HCT116 (cell line): ENCODE data around the gene RAPGEF2. TPM values are rescaled to one million over a fixed set of nuclear protein-coding genes. Genes with fewer than 3 reads are reported as not detected.

Source experiments
- ATAC-seq: fragments of 200-7000 bp; cut with Tn5 transposase; 2 replicates; pipeline ENCODE4 v1.9.1; 2020; ENCODE audit warnings: mild to moderate bottlenecking, moderate library complexity
- BruUV-seq: library from RNA; stranded (reverse); fragments of 400-500 nt; replicated peaks from 2 replicates; lab custom pipeline; 2021; lab: Mats Ljungman, UMichigan
- CTCF ChIA-PET: fragments of 300-600 bp; sonication (Branson Sonifier 250); formaldehyde crosslinking; loops from one replicate; lab custom pipeline; 2021; ENCODE audit warnings: antibody characterized with exemption; lab: Charles Lee
- POLR2A ChIA-PET: fragments of 300-600, 350-600 bp; sonication (Branson Sonifier 250); formaldehyde crosslinking; loops from one replicate; lab custom pipeline; 2021; ENCODE audit warnings: antibody characterized with exemption; lab: Charles Lee
- RAD21 ChIA-PET, 2 experiments: fragments of 300-600 bp; sonication (Branson Sonifier 250); formaldehyde crosslinking; loops; one replicate each; lab custom pipeline; 2023; ENCODE audit warnings: low total read pairs in 2 of 2; ENCODE audit not compliant: uncharacterized antibody in 2 of 2, unreplicated experiment in 2 of 2, low non-redundant PET in 1 of 2; lab: Charles Lee
- DNase-seq: peaks from one replicate; pipeline ENCODE4 v3.0.0-alpha.2; 2010; ENCODE audit warnings: low read depth, low spot score
- H2AFZ ChIP-seq: fragments of 200-600 bp; shearing (Covaris generic), sonication (generic); 2 replicates; pipeline ENCODE4 v1.6.1; 2017; ENCODE audit warnings: low read depth, mixed run types, mixed read lengths, antibody characterized with exemption, low read length; ENCODE audit not compliant: poor library complexity, severe bottlenecking
- H3K27ac ChIP-seq: 2 replicates; pipeline ENCODE4 v1.5.1; 2012; ENCODE audit warnings: low read depth, low read length
- H3K27me3 ChIP-seq: fragments of 200-600 bp; sonication (generic); 2 replicates; pipeline ENCODE4 v1.6.1; 2016; ENCODE audit warnings: mixed run types, low read length, mixed read lengths; ENCODE audit not compliant: insufficient read depth
- H3K36me3 ChIP-seq, 2 experiments: fragments of 200-500 bp in 1 of 2; fragments of 200-600 bp in 1 of 2; sonication (Bioruptor generic) in 1 of 2; sonication (generic) in 1 of 2; 2 replicates each; pipeline versions ENCODE4 v1.5.1 to v1.6.1; 2014 to 2016; ENCODE audit warnings: low read length in 2 of 2, inconsistent platforms in 1 of 2, mixed read lengths in 1 of 2, mixed run types in 1 of 2; ENCODE audit not compliant: insufficient read depth in 2 of 2, control insufficient read depth in 1 of 2
- H3K4me1 ChIP-seq, 2 experiments: fragments of 200-600 bp in 1 of 2; sonication (generic) in 1 of 2; 2 replicates each; pipeline versions ENCODE4 v1.5.1 to v1.6.1; 2012 to 2017; ENCODE audit warnings: low read length in 2 of 2, inconsistent platforms in 1 of 2, mild to moderate bottlenecking in 1 of 2, mixed read lengths in 1 of 2, mixed run types in 1 of 2, moderate library complexity in 1 of 2; ENCODE audit not compliant: insufficient read depth in 2 of 2, control insufficient read depth in 1 of 2
- H3K4me2 ChIP-seq: fragments of 200-600 bp; sonication (generic); 2 replicates; pipeline ENCODE4 v1.6.1; 2017; ENCODE audit warnings: mixed run types, low read length, mixed read lengths
- H3K4me3 ChIP-seq, 2 experiments: fragments of 200-600 bp in 1 of 2; sonication (generic) in 1 of 2; replicated peaks in 1 of 2; 2 replicates each; pipeline ENCODE4 v1.5.1; 2011 to 2016; ENCODE audit warnings: low read length in 2 of 2, control low read depth in 1 of 2, low read depth in 1 of 2, mild to moderate bottlenecking in 1 of 2, mixed read lengths in 1 of 2, mixed run types in 1 of 2
- H3K79me2 ChIP-seq: fragments of 200-600 bp; sonication (generic); 2 replicates; pipeline ENCODE4 v1.6.1; 2017; ENCODE audit warnings: mild to moderate bottlenecking, mixed run types, low read length, moderate library complexity, mixed read lengths; ENCODE audit not compliant: insufficient read depth
- H3K9ac ChIP-seq: fragments of 200-600 bp; sonication (generic); 2 replicates; pipeline ENCODE4 v1.6.1; 2016; ENCODE audit warnings: low read length, mixed read lengths
- H3K9me2 ChIP-seq: fragments of 200-600 bp; sonication (generic), shearing (Covaris generic); 2 replicates; pipeline ENCODE4 v1.6.1; 2017; ENCODE audit warnings: mixed run types, mild to moderate bottlenecking, moderate library complexity; ENCODE audit not compliant: insufficient read depth
- H3K9me3 ChIP-seq, 2 experiments: fragments of 200-500 bp in 1 of 2; fragments of 200-600 bp in 1 of 2; sonication (Bioruptor generic) in 1 of 2; sonication (generic) in 1 of 2; 2 replicates each; pipeline ENCODE4 v1.6.1; 2014 to 2017; ENCODE audit warnings: low read length in 2 of 2, mixed read lengths in 2 of 2, inconsistent platforms in 1 of 2, low read depth in 1 of 2, mild to moderate bottlenecking in 1 of 2, mixed run types in 1 of 2, moderate library complexity in 1 of 2; ENCODE audit not compliant: control insufficient read depth in 1 of 2, insufficient read depth in 1 of 2
- H4K20me1 ChIP-seq: fragments of 200-600 bp; sonication (generic), shearing (Covaris generic); 2 replicates; pipeline ENCODE4 v1.6.1; 2017; ENCODE audit warnings: mixed run types, mild to moderate bottlenecking, moderate library complexity; ENCODE audit not compliant: insufficient read depth
- CBX3 ChIP-seq: IDR thresholded peaks from 2 replicates; pipeline ENCODE4 v1.6.1; 2012; ENCODE audit warnings: low read depth
- ELF1 ChIP-seq: IDR thresholded peaks from 2 replicates; pipeline ENCODE4 v1.6.1; 2012; ENCODE audit warnings: low read depth, borderline replicate concordance
- EZH2 ChIP-seq: fragments of 200-600 bp; sonication (generic); IDR thresholded peaks from 2 replicates; pipeline ENCODE4 v1.6.1; 2017; ENCODE audit warnings: antibody characterized with exemption, mixed run types
- EZH2phosphoT487 ChIP-seq: fragments of 200-600 bp; IDR thresholded peaks from 2 replicates; pipeline ENCODE4 v1.6.1; 2018; ENCODE audit warnings: antibody characterized with exemption, borderline replicate concordance
- FOSL1 ChIP-seq: IDR thresholded peaks from 2 replicates; pipeline ENCODE4 v1.6.1; 2012; ENCODE audit warnings: low read depth
- JUND ChIP-seq: IDR thresholded peaks from 2 replicates; pipeline ENCODE4 v1.6.1; 2012
- MAX ChIP-seq: IDR thresholded peaks from 2 replicates; pipeline ENCODE4 v1.6.1; 2012
- POLR2A ChIP-seq: IDR thresholded peaks from 2 replicates; pipeline ENCODE4 v1.7.0; 2011; ENCODE audit warnings: borderline replicate concordance; ENCODE audit not compliant: insufficient read depth, insufficient read length; ENCODE audit errors: extremely low read depth
- RAD21 ChIP-seq: IDR thresholded peaks from 2 replicates; pipeline ENCODE4 v1.6.1; 2012; ENCODE audit warnings: low read depth, mild to moderate bottlenecking
- SIN3A ChIP-seq: IDR thresholded peaks from 2 replicates; pipeline ENCODE4 v1.6.1; 2012; ENCODE audit warnings: low read depth
- SP1 ChIP-seq: IDR thresholded peaks from 2 replicates; pipeline ENCODE4 v1.6.1; 2012; ENCODE audit warnings: low read depth
- TCF7L2 ChIP-seq: IDR thresholded peaks from 2 replicates; pipeline ENCODE4 v1.7.0; 2011; ENCODE audit warnings: borderline replicate concordance, inconsistent platforms; ENCODE audit not compliant: insufficient read depth, insufficient read length; ENCODE audit errors: extremely low read depth
- YY1 ChIP-seq: IDR thresholded peaks from 2 replicates; pipeline ENCODE4 v1.6.1; 2011; ENCODE audit warnings: low read length, low read depth, moderate library complexity, mild to moderate bottlenecking; ENCODE audit not compliant: insufficient replicate concordance; ENCODE audit errors: extremely low read depth
- ZBTB33 ChIP-seq: IDR thresholded peaks from 2 replicates; pipeline ENCODE4 v1.6.1; 2011; ENCODE audit warnings: mild to moderate bottlenecking, low read length, moderate library complexity; ENCODE audit not compliant: insufficient replicate concordance; ENCODE audit errors: extremely low read depth
- ZFX ChIP-seq: fragments of 450-650 bp; IDR thresholded peaks from 2 replicates; pipeline ENCODE4 v1.6.1; 2017
- ZNF274 ChIP-seq: fragments of 200-500 bp; sonication (Bioruptor generic); IDR thresholded peaks from 2 replicates; pipeline ENCODE4 v1.6.1; 2014; ENCODE audit warnings: mild to moderate bottlenecking, low read depth, low read length, inconsistent platforms
- intact Hi-C: fragments of 100-400 bp; cut with micrococcal nuclease; formaldehyde crosslinking; loops from 2 replicates; pipeline ENCODE4 v1.10.0; 2022
- total RNA-seq: library from RNA; stranded (reverse); gene quantifications from one replicate; pipeline ENCODE4 v1.2.1, GENCODE V29; 2021; ENCODE audit not compliant: unreplicated experiment
- TF ChIP-seq, protein P1 (sequence below): IDR thresholded peaks from 2 replicates; pipeline ENCODE4 v1.6.1; 2012
- TF ChIP-seq, protein P2 (sequence below), 3 experiments: fragments of 200-600 bp in 1 of 3; sonication (generic) in 1 of 3; IDR thresholded peaks in 2 of 3; conservative IDR thresholded peaks in 1 of 3; 2 replicates each; pipeline ENCODE4 v1.5.1; 2012 to 2017; ENCODE audit warnings: low read depth in 2 of 3, low read length in 2 of 3, antibody characterized with exemption in 1 of 3, borderline replicate concordance in 1 of 3, control low read depth in 1 of 3, mild to moderate bottlenecking in 1 of 3, mixed read lengths in 1 of 3, mixed run types in 1 of 3, moderate library complexity in 1 of 3; ENCODE audit not compliant: insufficient read depth in 1 of 3
- TF ChIP-seq, protein P3 (sequence below): IDR thresholded peaks from 2 replicates; pipeline ENCODE4 v1.6.1; 2012; ENCODE audit warnings: low read depth

RAPGEF2 gene
- total RNA-seq, 1 experiment from 2014 or later = 21.2 TPM

- ChIA-PET CTCF (no interaction called here), RAD21 (no interaction called here), POLR2A (no interaction called here)
- ATAC-seq (no peak), DNase-seq (no peak)
- H3K4me3 ChIP-seq = no peak overlapping the region
- TF ChIP-seq CBX3 (no peak), YY1 (no peak), POLR2A (no peak), TCF7L2 (no peak), ELF1 (no peak), ZFX (no peak), FOSL1 (no peak), EZH2phosphoT487 (no peak), RAD21 (no peak), SP1 (no peak), SIN3A (no peak), MAX (no peak), ZNF274 (no peak), ZBTB33 (no peak), EZH2 (no peak), JUND (no peak)
- TF ChIP-seq, protein P1, sequence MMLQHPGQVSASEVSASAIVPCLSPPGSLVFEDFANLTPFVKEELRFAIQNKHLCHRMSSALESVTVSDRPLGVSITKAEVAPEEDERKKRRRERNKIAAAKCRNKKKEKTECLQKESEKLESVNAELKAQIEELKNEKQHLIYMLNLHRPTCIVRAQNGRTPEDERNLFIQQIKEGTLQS = no peak
- TF ChIP-seq, protein P2, sequence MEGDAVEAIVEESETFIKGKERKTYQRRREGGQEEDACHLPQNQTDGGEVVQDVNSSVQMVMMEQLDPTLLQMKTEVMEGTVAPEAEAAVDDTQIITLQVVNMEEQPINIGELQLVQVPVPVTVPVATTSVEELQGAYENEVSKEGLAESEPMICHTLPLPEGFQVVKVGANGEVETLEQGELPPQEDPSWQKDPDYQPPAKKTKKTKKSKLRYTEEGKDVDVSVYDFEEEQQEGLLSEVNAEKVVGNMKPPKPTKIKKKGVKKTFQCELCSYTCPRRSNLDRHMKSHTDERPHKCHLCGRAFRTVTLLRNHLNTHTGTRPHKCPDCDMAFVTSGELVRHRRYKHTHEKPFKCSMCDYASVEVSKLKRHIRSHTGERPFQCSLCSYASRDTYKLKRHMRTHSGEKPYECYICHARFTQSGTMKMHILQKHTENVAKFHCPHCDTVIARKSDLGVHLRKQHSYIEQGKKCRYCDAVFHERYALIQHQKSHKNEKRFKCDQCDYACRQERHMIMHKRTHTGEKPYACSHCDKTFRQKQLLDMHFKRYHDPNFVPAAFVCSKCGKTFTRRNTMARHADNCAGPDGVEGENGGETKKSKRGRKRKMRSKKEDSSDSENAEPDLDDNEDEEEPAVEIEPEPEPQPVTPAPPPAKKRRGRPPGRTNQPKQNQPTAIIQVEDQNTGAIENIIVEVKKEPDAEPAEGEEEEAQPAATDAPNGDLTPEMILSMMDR (IDR thresholded peaks at IDR 0.05 in 2 of 3, conservative IDR thresholded peaks at IDR 0.05 in 1 of 3; ENCODE audit: borderline replicate concordance in 1 of 3, insufficient read depth in 1 of 3, low read depth in 2 of 3, low read length in 2 of 3) = no peak
- TF ChIP-seq, protein P3, sequence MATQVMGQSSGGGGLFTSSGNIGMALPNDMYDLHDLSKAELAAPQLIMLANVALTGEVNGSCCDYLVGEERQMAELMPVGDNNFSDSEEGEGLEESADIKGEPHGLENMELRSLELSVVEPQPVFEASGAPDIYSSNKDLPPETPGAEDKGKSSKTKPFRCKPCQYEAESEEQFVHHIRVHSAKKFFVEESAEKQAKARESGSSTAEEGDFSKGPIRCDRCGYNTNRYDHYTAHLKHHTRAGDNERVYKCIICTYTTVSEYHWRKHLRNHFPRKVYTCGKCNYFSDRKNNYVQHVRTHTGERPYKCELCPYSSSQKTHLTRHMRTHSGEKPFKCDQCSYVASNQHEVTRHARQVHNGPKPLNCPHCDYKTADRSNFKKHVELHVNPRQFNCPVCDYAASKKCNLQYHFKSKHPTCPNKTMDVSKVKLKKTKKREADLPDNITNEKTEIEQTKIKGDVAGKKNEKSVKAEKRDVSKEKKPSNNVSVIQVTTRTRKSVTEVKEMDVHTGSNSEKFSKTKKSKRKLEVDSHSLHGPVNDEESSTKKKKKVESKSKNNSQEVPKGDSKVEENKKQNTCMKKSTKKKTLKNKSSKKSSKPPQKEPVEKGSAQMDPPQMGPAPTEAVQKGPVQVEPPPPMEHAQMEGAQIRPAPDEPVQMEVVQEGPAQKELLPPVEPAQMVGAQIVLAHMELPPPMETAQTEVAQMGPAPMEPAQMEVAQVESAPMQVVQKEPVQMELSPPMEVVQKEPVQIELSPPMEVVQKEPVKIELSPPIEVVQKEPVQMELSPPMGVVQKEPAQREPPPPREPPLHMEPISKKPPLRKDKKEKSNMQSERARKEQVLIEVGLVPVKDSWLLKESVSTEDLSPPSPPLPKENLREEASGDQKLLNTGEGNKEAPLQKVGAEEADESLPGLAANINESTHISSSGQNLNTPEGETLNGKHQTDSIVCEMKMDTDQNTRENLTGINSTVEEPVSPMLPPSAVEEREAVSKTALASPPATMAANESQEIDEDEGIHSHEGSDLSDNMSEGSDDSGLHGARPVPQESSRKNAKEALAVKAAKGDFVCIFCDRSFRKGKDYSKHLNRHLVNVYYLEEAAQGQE = no peak
- H3K9me2 ChIP-seq = no peaks in the 10 kb centered on the region
- H3K27me3 ChIP-seq = no peaks in the 10 kb centered on the region
- no peaks in the 10 kb centered on the region for H4K20me1 ChIP-seq
- H2AFZ ChIP-seq = no peak overlapping the region
- no peak overlapping the region for H3K9ac ChIP-seq
- H3K4me1 ChIP-seq = peaks cover 13 to 18% of the 10 kb centered on the region in 2 experiments
- BruUV-seq = no TSS peak
- H3K4me2 ChIP-seq = no peak overlapping the region
- H3K79me2 ChIP-seq = no peaks in the 10 kb centered on the region
- no peak overlapping the region for H3K27ac ChIP-seq
- no peaks in the 10 kb centered on the region for H3K36me3 ChIP-seq
- intact Hi-C loops = no loop called here
- no peaks in the 10 kb centered on the region for H3K9me3 ChIP-seq
These were observed 169.6 kb downstream of the RAPGEF2 start for GRCh38 chr4:159272273-159273140.
